Endothelial cell of umbilical vein (primary cell): ENCODE measurements around the gene AGBL4. TPM values are rescaled to one million over a fixed set of nuclear protein-coding genes. Genes with fewer than 3 reads are reported as not detected.

ENCODE experiments used
- BruUV-seq: library from RNA; stranded (reverse); fragments of 400-500 nt; replicated peaks from 2 replicates; lab custom pipeline; 2021; lab: Mats Ljungman, UMichigan
- CTCF ChIA-PET: fragments of 300-600, 350-600 bp; sonication (Branson Sonifier 250); formaldehyde crosslinking; loops from one replicate; lab custom pipeline; 2021; ENCODE audit warnings: antibody characterized with exemption, inconsistent platforms; lab: Charles Lee
- POLR2A ChIA-PET: fragments of 300-600, 350-600 bp; sonication (Branson Sonifier 250); formaldehyde crosslinking; loops from one replicate; lab custom pipeline; 2021; ENCODE audit warnings: antibody characterized with exemption, inconsistent platforms; lab: Charles Lee
- DNase-seq: peaks from one replicate; pipeline ENCODE4 v3.0.0-alpha.2; 2011; ENCODE audit warnings: low read depth, low spot score
- FAIRE-seq: peaks from 2 replicates; lab custom pipeline; 2011; peaks lifted over from hg19 to GRCh38; lab: Jason Lieb, UNC
- H2AFZ ChIP-seq: 2 replicates; pipeline ENCODE4 v1.6.0; 2012; ENCODE audit warnings: low read depth, low read length, control low read depth, inconsistent platforms
- H3K27ac ChIP-seq: 2 replicates; pipeline ENCODE4 v1.5.1; 2011; ENCODE audit warnings: low read depth, mild to moderate bottlenecking, control low read depth, low read length, moderate library complexity; ENCODE audit not compliant: insufficient read depth
- H3K27me3 ChIP-seq, 2 experiments: 2 replicates each; pipeline versions ENCODE4 v1.6.0 to v1.6.1; 2011; ENCODE audit warnings: low read length in 2 of 2, mixed read lengths in 1 of 2; ENCODE audit not compliant: control insufficient read depth in 2 of 2, insufficient read depth in 2 of 2
- H3K36me3 ChIP-seq, 2 experiments: 2 replicates in 1 of 2; 3 replicates in 1 of 2; pipeline ENCODE4 v1.5.1; 2011; ENCODE audit warnings: low read length in 2 of 2, mild to moderate bottlenecking in 1 of 2, moderate library complexity in 1 of 2; ENCODE audit not compliant: control insufficient read depth in 2 of 2, insufficient read depth in 2 of 2; ENCODE audit errors: extremely low read depth in 1 of 2
- H3K4me1 ChIP-seq: 3 replicates; pipeline ENCODE4 v1.5.1; 2011; ENCODE audit warnings: mild to moderate bottlenecking, low read length; ENCODE audit not compliant: control insufficient read depth, insufficient read depth; ENCODE audit errors: extremely low read depth
- H3K4me2 ChIP-seq: 2 replicates; pipeline ENCODE4 v1.6.1; 2011; ENCODE audit warnings: low read length, control low read depth, mixed read lengths; ENCODE audit not compliant: insufficient read depth
- H3K4me3 ChIP-seq, 3 experiments: fragments of 200-600 bp in 1 of 3; sonication (generic), shearing (Covaris generic) in 1 of 3; replicated peaks in 1 of 3; 2 replicates each; pipeline ENCODE4 v1.5.1; 2011 to 2016; ENCODE audit warnings: control low read depth in 3 of 3, low read length in 3 of 3, mild to moderate bottlenecking in 2 of 3, inconsistent platforms in 1 of 3, low read depth in 1 of 3, moderate library complexity in 1 of 3; ENCODE audit not compliant: insufficient read depth in 1 of 3
- H3K79me2 ChIP-seq: 2 replicates; pipeline ENCODE4 v1.6.0; 2012; ENCODE audit warnings: low read length, inconsistent platforms; ENCODE audit not compliant: control insufficient read depth, insufficient read depth
- H3K9ac ChIP-seq: replicated peaks from 2 replicates; pipeline ENCODE3; 2011; ENCODE audit warnings: low read length, control low read depth; ENCODE audit not compliant: insufficient read depth; ENCODE audit errors: extremely low read depth
- H3K9me1 ChIP-seq: replicated peaks from 3 replicates; pipeline ENCODE4 v1.6.0; 2011; ENCODE audit warnings: mild to moderate bottlenecking, low read length; ENCODE audit not compliant: control insufficient read depth, insufficient read depth; ENCODE audit errors: extremely low read depth
- H3K9me3 ChIP-seq: replicated peaks from 2 replicates; pipeline ENCODE4 v1.5.1; 2012; ENCODE audit warnings: low read length, inconsistent platforms; ENCODE audit not compliant: control insufficient read depth, insufficient read depth
- H4K20me1 ChIP-seq: replicated peaks from 2 replicates; pipeline ENCODE3; 2011; ENCODE audit warnings: mild to moderate bottlenecking, low read length; ENCODE audit not compliant: control insufficient read depth, insufficient read depth; ENCODE audit errors: extremely low read depth
- CTCF ChIP-seq, 2 donors: IDR thresholded peaks; 1 replicate in 1 of 2; 2 replicates in 1 of 2; pipeline ENCODE4 v1.5.1; 2011; ENCODE audit warnings: low read length in 2 of 2, mild to moderate bottlenecking in 2 of 2, moderate library complexity in 2 of 2, control low read depth in 1 of 2, inconsistent platforms in 1 of 2, low read depth in 1 of 2; ENCODE audit not compliant: insufficient read depth in 1 of 2; ENCODE audit errors: extremely low read depth in 1 of 2
- EZH2 ChIP-seq: IDR thresholded peaks from 2 replicates; pipeline ENCODE4 v1.6.1; 2012; ENCODE audit warnings: borderline replicate concordance, low read depth, mild to moderate bottlenecking, moderate library complexity, low read length, inconsistent platforms; ENCODE audit not compliant: severe bottlenecking
- FOS ChIP-seq: IDR thresholded peaks from 2 replicates; pipeline ENCODE4 v1.6.1; 2011; ENCODE audit warnings: mild to moderate bottlenecking, low read length, moderate library complexity, borderline replicate concordance; ENCODE audit not compliant: insufficient read depth
- GATA2 ChIP-seq: IDR thresholded peaks from 2 replicates; pipeline ENCODE4 v1.7.0; 2011; ENCODE audit warnings: low read depth, mild to moderate bottlenecking, moderate library complexity, mixed read lengths, low read length; ENCODE audit not compliant: insufficient read length, insufficient read depth
- JUN ChIP-seq: IDR thresholded peaks from 2 replicates; pipeline ENCODE4 v1.6.1; 2011; ENCODE audit warnings: borderline replicate concordance, low read depth; ENCODE audit not compliant: insufficient read length, insufficient read depth
- MAX ChIP-seq: IDR thresholded peaks from 2 replicates; pipeline ENCODE4 v1.6.1; 2011; ENCODE audit not compliant: insufficient read depth, insufficient read length
- MYC ChIP-seq: IDR thresholded peaks from one replicate; pipeline ENCODE4 v1.6.1; 2011; ENCODE audit warnings: mild to moderate bottlenecking, low read depth, low read length
- POLR2A ChIP-seq: IDR thresholded peaks from 2 replicates; pipeline ENCODE4 v1.6.1; 2012; ENCODE audit warnings: low read depth, mild to moderate bottlenecking, control low read depth, low read length
- POLR2AphosphoS5 ChIP-seq: IDR thresholded peaks from 2 replicates; pipeline ENCODE4 v1.6.1; 2012; ENCODE audit warnings: low read depth, mild to moderate bottlenecking, control low read depth, low read length, moderate library complexity; ENCODE audit not compliant: insufficient read depth
- dilution Hi-C: fragments of 300-500 bp; cut with MboI; formaldehyde crosslinking; loops from one replicate; pipeline ENCODE4 v1.15.0; 2019; ENCODE audit warnings: low sequenced_read_pairs; ENCODE audit not compliant: extremely low pct_ligation_motif_present
- intact Hi-C: fragments of 100-400 bp; cut with micrococcal nuclease; formaldehyde crosslinking; loops from one replicate; pipeline ENCODE4 v1.10.0; 2022
- polyA plus RNA-seq, 4 experiments: library from polyadenylated mRNA; depleted of rRNA in 3 of 4; stranded (reverse) in 3 of 4; unstranded in 1 of 4; fragments of >200 nt; gene quantifications; 2 replicates each; pipeline versions ENCODE4 v1.2.1 to v1.2.3, GENCODE V29; 2011 to 2012; ENCODE audit warnings: missing spikeins in 1 of 4
- total RNA-seq: library from RNA; stranded (reverse); gene quantifications from 2 replicates; pipeline ENCODE4 v1.2.3, GENCODE V29; 2021

Gene AGBL4
- total and polyA plus RNA-seq, 2 donors (not counting 3 experiments of a cell fraction or from before 2014, with no cell fraction given) = not detected

GRCh38 chr1:49694251-49694827 lies 329.4 kb downstream of the AGBL4 start:
- ChIA-PET CTCF (no interaction called here), POLR2A (no interaction called here)
- H3K4me1 ChIP-seq = no peaks in the 10 kb centered on the region
- DNase-seq = no peak
- dilution Hi-C loops (no loop called here), intact Hi-C loops (no loop called here)
- no peak overlapping the region for H3K27ac ChIP-seq
- no peaks in the 10 kb centered on the region for H3K27me3 ChIP-seq
- no peak for TF ChIP-seq POLR2AphosphoS5
- no TSS peak for BruUV-seq
- H3K9me3 ChIP-seq = no peaks in the 10 kb centered on the region
- H3K4me2 ChIP-seq = no peak overlapping the region
- no peak overlapping the region for H3K9ac ChIP-seq
- no peak overlapping the region for H3K4me3 ChIP-seq
- no peaks in the 10 kb centered on the region for H3K9me1 ChIP-seq
- H4K20me1 ChIP-seq = no peaks in the 10 kb centered on the region
- FAIRE-seq = no peak
- no peaks in the 10 kb centered on the region for H3K79me2 ChIP-seq
- no peaks in the 10 kb centered on the region for H3K36me3 ChIP-seq
- no peak overlapping the region for H2AFZ ChIP-seq

GRCh38 chr1:49686107-49686506 lies 337.6 kb downstream of the AGBL4 start:
- dilution Hi-C loops (no loop called here), intact Hi-C loops (no loop called here)
- Histone ChIP-seq H3K9me3 (peaks cover 2% of the 10 kb centered on the region), H3K4me1 (no peaks in the 10 kb centered on the region), H3K27me3 (no peaks in the 10 kb centered on the region), H3K4me3 (no peak overlapping the region), H3K79me2 (no peaks in the 10 kb centered on the region), H4K20me1 (no peaks in the 10 kb centered on the region), H3K27ac (no peak overlapping the region), H3K4me2 (no peak overlapping the region), H3K9ac (no peak overlapping the region), H2AFZ (no peak overlapping the region), H3K36me3 (no peaks in the 10 kb centered on the region), H3K9me1 (no peaks in the 10 kb centered on the region)
- DNase-seq = no peak
- TF ChIP-seq POLR2AphosphoS5 (no peak), POLR2A (no peak), CTCF (IDR thresholded peaks at IDR 0.05; ENCODE audit: extremely low read depth in 1 of 2, insufficient read depth in 1 of 2, low read depth in 1 of 2, low read length in 2 of 2) (no peak), JUN (no peak), GATA2 (no peak), EZH2 (no peak), MYC (no peak), FOS (no peak), MAX (no peak)
- BruUV-seq = no TSS peak
- POLR2A ChIA-PET = no interaction called here
- CTCF ChIA-PET = no interaction called here
- FAIRE-seq = no peak
